HepG2 (cell line): Measurements from ENCODE around the gene CTU2. TPM values are rescaled to one million over a fixed set of nuclear protein-coding genes. Genes with fewer than 3 reads are reported as not detected.
A peak's percentile ranks its signal among the peaks of the same experiment; 100 is the strongest.

ENCODE experiments used
- ATF1 ChIP-seq: IDR thresholded peaks from 2 replicates; pipeline ENCODE4 v1.6.1; 2016; ENCODE audit warnings: mild to moderate bottlenecking, control low read depth
- CBX2 ChIP-seq, 2 experiments: fragments of 200-600 bp in 1 of 2; sonication (generic); formaldehyde crosslinking in 1 of 2; IDR thresholded peaks; 2 replicates each; pipeline versions ENCODE4 v1.7.0 to v1.8.1; 2018 to 2022; ENCODE audit warnings: low read depth in 2 of 2, low read length in 1 of 2, mild to moderate bottlenecking in 1 of 2, missing genetic modification reagents in 1 of 2
- ETV5 ChIP-seq: IDR thresholded peaks from 2 replicates; pipeline ENCODE4 v1.6.1; 2018; ENCODE audit warnings: missing biosample characterization, missing genetic modification reagents, inconsistent platforms, borderline replicate concordance
- GATAD1 ChIP-seq: IDR thresholded peaks from 2 replicates; pipeline ENCODE4 v1.6.1; 2016; ENCODE audit warnings: missing genetic modification reagents, missing compliant biosample characterization
- JUN ChIP-seq: sonication (generic); formaldehyde crosslinking; IDR thresholded peaks from 2 replicates; pipeline ENCODE4 v1.4.0; 2020; ENCODE audit warnings: mild to moderate bottlenecking, missing genetic modification reagents
- NFKB2 ChIP-seq: sonication (generic); formaldehyde crosslinking; IDR thresholded peaks from 2 replicates; pipeline ENCODE4 v1.4.0; 2020; ENCODE audit warnings: missing genetic modification reagents, borderline replicate concordance
- RARA ChIP-seq: IDR thresholded peaks from 2 replicates; pipeline ENCODE4 v1.6.1; 2016; ENCODE audit warnings: missing genetic modification reagents, missing compliant biosample characterization
- ZFP36L2 ChIP-seq: sonication (generic); formaldehyde crosslinking; IDR thresholded peaks from 2 replicates; pipeline ENCODE4 v1.4.0; 2020; ENCODE audit warnings: missing genetic modification reagents
- ZNF20 ChIP-seq: sonication (generic); formaldehyde crosslinking; IDR thresholded peaks from 2 replicates; pipeline ENCODE4 v1.4.0; 2020; ENCODE audit warnings: mild to moderate bottlenecking, moderate library complexity, missing genetic modification reagents
- ZNF337 ChIP-seq: sonication (generic); formaldehyde crosslinking; IDR thresholded peaks from 2 replicates; pipeline ENCODE4 v1.5.1; 2020; ENCODE audit warnings: missing genetic modification reagents, low read depth, mild to moderate bottlenecking, borderline replicate concordance
- ZNF343 ChIP-seq: sonication (generic); formaldehyde crosslinking; IDR thresholded peaks from 2 replicates; pipeline ENCODE4 v1.4.0; 2020; ENCODE audit warnings: mild to moderate bottlenecking, missing genetic modification reagents
- polyA plus RNA-seq, 8 experiments: library from polyadenylated mRNA; depleted of rRNA in 3 of 8; stranded (reverse) in 7 of 8; unstranded in 1 of 8; fragments of >200 nt; fragmentation: Illumina TruSeq in 4 of 8; extraction: Trizol in 4 of 8; gene quantifications; 2 replicates each; pipeline versions ENCODE4 v1.2.1 to v1.2.3, GENCODE V29; 2011 to 2016; ENCODE audit warnings: low read depth in 4 of 8, missing spikeins in 1 of 8, mixed read lengths in 1 of 8; ENCODE audit not compliant: insufficient read depth in 1 of 8
- total RNA-seq, 5 experiments: library from RNA; depleted of rRNA; stranded (reverse); fragments of >200 nt; fragmentation: Illumina TruSeq; extraction: Trizol; gene quantifications; 2 replicates each; pipeline ENCODE4 v1.2.3, GENCODE V29; 2016; ENCODE audit warnings: low read depth in 1 of 5
- TF ChIP-seq, protein P1 (sequence below): IDR thresholded peaks from 2 replicates; pipeline ENCODE4 v1.6.1; 2016; ENCODE audit warnings: missing compliant biosample characterization, missing genetic modification reagents, borderline replicate concordance
- TF ChIP-seq, protein P2 (sequence below): sonication (generic); formaldehyde crosslinking; IDR thresholded peaks from 2 replicates; pipeline ENCODE4 v1.4.0; 2020; ENCODE audit warnings: missing genetic modification reagents
- TF ChIP-seq, protein P3 (sequence below): sonication (generic); formaldehyde crosslinking; conservative IDR thresholded peaks from 2 replicates; pipeline ENCODE4 v1.8.0; 2022; ENCODE audit warnings: mild to moderate bottlenecking, moderate library complexity, missing genetic modification reagents
- TF ChIP-seq, protein P4 (sequence below): sonication (generic); formaldehyde crosslinking; IDR thresholded peaks from 2 replicates; pipeline ENCODE4 v1.4.0; 2020; ENCODE audit warnings: missing genetic modification reagents, mild to moderate bottlenecking, borderline replicate concordance
- TF ChIP-seq, protein P5 (sequence below): sonication (generic); formaldehyde crosslinking; IDR thresholded peaks from 2 replicates; pipeline ENCODE4 v1.9.0; 2022; ENCODE audit warnings: missing genetic modification reagents, mild to moderate bottlenecking, borderline replicate concordance

Gene CTU2
- total and polyA plus RNA-seq, 2 of the 13 experiments (the other 11 are each of a cell fraction or from before 2014, with no cell fraction given), result 13.3 to 21.9 TPM

DNA sequence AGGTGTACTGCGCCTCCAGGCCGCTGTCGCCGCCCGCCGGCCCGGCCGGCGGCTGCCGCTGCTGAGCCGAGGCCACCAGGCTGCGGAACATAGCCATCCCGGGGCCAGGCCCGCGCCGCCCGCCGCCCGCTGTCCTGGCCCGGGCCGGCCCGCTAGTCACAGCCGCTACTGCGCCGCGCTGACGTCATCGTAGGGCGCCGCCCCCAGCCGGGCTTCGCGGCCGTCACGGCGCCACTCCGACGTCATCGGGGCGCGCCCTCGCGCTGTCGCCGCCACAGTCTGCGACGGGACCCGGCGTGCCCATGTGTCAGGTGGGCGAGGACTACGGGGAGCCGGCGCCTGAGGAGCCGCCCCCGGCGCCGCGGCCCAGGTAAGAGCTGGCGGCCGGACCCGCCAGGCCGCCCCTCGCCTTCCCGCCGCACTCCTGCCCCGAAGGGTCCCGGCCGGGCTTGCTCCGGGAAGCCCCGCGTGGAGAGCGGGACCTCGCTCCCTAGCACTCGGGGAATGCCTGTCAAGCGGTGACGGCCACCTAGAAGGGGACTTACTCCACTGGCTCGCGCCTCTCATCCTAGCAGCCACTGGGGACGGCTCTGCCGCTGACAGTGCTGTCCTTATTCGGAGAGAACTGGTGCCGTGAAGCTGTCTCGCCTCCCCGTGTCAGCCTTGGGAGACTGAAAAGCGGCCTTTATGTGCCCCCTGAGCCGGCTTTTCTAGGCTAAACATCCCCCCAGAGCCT, at the start of gene CTU2, which contains the start of gene RNF166 (continued):
- no peak for TF ChIP-seq ZNF20
- TF ChIP-seq, protein P1, sequence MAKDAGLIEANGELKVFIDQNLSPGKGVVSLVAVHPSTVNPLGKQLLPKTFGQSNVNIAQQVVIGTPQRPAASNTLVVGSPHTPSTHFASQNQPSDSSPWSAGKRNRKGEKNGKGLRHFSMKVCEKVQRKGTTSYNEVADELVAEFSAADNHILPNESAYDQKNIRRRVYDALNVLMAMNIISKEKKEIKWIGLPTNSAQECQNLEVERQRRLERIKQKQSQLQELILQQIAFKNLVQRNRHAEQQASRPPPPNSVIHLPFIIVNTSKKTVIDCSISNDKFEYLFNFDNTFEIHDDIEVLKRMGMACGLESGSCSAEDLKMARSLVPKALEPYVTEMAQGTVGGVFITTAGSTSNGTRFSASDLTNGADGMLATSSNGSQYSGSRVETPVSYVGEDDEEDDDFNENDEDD (CRISPR knock-in tag), result peak; percentile 89
- peak; percentile 84 for TF ChIP-seq JUN (CRISPR knock-in tag)
- TF ChIP-seq, protein P2, sequence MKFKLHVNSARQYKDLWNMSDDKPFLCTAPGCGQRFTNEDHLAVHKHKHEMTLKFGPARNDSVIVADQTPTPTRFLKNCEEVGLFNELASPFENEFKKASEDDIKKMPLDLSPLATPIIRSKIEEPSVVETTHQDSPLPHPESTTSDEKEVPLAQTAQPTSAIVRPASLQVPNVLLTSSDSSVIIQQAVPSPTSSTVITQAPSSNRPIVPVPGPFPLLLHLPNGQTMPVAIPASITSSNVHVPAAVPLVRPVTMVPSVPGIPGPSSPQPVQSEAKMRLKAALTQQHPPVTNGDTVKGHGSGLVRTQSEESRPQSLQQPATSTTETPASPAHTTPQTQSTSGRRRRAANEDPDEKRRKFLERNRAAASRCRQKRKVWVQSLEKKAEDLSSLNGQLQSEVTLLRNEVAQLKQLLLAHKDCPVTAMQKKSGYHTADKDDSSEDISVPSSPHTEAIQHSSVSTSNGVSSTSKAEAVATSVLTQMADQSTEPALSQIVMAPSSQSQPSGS (CRISPR knock-in tag), result peak; percentile 92
- TF ChIP-seq RARA (CRISPR knock-in tag), result peak; percentile 52
- TF ChIP-seq, protein P3, sequence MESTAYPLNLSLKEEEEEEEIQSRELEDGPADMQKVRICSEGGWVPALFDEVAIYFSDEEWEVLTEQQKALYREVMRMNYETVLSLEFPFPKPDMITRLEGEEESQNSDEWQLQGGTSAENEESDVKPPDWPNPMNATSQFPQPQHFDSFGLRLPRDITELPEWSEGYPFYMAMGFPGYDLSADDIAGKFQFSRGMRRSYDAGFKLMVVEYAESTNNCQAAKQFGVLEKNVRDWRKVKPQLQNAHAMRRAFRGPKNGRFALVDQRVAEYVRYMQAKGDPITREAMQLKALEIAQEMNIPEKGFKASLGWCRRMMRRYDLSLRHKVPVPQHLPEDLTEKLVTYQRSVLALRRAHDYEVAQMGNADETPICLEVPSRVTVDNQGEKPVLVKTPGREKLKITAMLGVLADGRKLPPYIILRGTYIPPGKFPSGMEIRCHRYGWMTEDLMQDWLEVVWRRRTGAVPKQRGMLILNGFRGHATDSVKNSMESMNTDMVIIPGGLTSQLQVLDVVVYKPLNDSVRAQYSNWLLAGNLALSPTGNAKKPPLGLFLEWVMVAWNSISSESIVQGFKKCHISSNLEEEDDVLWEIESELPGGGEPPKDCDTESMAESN (CRISPR knock-in tag), result peak; percentile 95
- TF ChIP-seq NFKB2 (CRISPR knock-in tag), result 0 out of 2 replicates have a peak, but pooled peaks have one; percentile 37
- TF ChIP-seq ZNF337 (CRISPR knock-in tag), result peak; percentile 84; the same call in 1 of the 2 replicates
- peak; percentile 93 for TF ChIP-seq ATF1 (CRISPR knock-in tag)
- TF ChIP-seq, protein P4, sequence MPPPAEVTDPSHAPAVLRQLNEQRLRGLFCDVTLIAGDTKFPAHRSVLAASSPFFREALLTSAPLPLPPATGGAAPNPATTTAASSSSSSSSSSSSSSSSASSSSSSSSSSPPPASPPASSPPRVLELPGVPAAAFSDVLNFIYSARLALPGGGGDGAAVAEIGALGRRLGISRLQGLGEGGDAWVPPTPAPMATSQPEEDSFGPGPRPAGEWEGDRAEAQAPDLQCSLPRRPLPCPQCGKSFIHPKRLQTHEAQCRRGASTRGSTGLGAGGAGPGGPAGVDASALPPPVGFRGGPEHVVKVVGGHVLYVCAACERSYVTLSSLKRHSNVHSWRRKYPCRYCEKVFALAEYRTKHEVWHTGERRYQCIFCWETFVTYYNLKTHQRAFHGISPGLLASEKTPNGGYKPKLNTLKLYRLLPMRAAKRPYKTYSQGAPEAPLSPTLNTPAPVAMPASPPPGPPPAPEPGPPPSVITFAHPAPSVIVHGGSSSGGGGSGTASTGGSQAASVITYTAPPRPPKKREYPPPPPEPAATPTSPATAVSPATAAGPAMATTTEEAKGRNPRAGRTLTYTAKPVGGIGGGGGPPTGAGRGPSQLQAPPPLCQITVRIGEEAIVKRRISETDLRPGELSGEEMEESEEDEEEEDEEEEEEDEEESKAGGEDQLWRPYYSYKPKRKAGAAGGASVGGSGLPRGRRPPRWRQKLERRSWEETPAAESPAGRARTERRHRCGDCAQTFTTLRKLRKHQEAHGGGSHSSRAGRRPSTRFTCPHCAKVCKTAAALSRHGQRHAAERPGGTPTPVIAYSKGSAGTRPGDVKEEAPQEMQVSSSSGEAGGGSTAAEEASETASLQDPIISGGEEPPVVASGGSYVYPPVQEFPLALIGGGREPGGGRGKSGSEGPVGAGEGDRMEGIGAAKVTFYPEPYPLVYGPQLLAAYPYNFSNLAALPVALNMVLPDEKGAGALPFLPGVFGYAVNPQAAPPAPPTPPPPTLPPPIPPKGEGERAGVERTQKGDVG (CRISPR knock-in tag), result 0 out of 2 replicates have a peak, but pooled peaks have one; percentile 28
- TF ChIP-seq CBX2 (IDR thresholded peaks at IDR 0.05; ENCODE audit: low read depth, low read length), result no peak
- 0 out of 2 replicates have a peak, but pooled peaks have one; percentile 40 for TF ChIP-seq CBX2 (CRISPR knock-in tag; IDR thresholded peaks at IDR 0.05; ENCODE audit: low read depth)
- TF ChIP-seq ZFP36L2 (CRISPR knock-in tag), result no peak
- peak; percentile 97 for TF ChIP-seq GATAD1 (CRISPR knock-in tag)
- TF ChIP-seq, protein P5, sequence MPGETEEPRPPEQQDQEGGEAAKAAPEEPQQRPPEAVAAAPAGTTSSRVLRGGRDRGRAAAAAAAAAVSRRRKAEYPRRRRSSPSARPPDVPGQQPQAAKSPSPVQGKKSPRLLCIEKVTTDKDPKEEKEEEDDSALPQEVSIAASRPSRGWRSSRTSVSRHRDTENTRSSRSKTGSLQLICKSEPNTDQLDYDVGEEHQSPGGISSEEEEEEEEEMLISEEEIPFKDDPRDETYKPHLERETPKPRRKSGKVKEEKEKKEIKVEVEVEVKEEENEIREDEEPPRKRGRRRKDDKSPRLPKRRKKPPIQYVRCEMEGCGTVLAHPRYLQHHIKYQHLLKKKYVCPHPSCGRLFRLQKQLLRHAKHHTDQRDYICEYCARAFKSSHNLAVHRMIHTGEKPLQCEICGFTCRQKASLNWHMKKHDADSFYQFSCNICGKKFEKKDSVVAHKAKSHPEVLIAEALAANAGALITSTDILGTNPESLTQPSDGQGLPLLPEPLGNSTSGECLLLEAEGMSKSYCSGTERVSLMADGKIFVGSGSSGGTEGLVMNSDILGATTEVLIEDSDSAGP (CRISPR knock-in tag), result peak; percentile 72
- peak; percentile 81; the same call in 1 of the 2 replicates for TF ChIP-seq ZNF343 (CRISPR knock-in tag)
- TF ChIP-seq ETV5, result peak; percentile 38; the same call in 1 of the 2 replicates
